ENCODE measurements around the gene CDH13. TPM values are rescaled to one million over a fixed set of nuclear protein-coding genes. Genes with fewer than 3 reads are reported as not detected.

CDH13 gene
- total and polyA plus RNA-seq, 8 donors, result 0.12 to 21.4 (median 1.7) TPM; not detected in 1

DNA sequence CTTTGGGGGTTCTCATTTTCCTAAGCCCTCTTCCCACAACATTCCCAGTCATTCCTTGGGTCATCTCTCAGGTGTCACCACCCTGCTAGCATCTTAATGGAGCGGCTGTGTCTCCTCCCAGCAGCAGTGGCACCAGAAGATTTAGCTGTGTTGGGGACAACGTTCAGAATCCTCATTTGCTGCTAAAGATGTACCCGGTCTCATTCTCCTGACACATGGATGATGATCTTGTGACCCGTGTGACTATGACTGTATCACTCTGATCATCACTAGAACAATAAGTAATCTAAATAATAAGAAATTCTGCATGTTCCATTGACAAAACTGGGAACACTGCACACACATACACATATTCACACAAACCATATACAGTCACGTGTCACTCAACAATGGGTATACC, 781.2 kb downstream of the CDH13 start:
- intact Hi-C loops (cut with DNase I; ENCODE audit: low total_unique reads), result no loop called here

GRCh38 chr16:83409347-83409746, 782.6 kb downstream of the CDH13 start:
- intact Hi-C loops (cut with DNase I; ENCODE audit: low total_unique reads), result no loop called here
- no peak for DNase-seq

More for the DNA sequence above, 781.2 kb downstream of the CDH13 start:
- no peak overlapping the region for H3K4me3 ChIP-seq
- DNase-seq, result no peak
- TF ChIP-seq CTCF (IDR thresholded peaks at IDR 0.05) (no peak), POLR2A (IDR thresholded peaks at IDR 0.05) (no peak), EP300 (IDR thresholded peaks at IDR 0.05) (no peak), POLR2AphosphoS5 (IDR thresholded peaks at IDR 0.05) (no peak)
- H3K4me1 ChIP-seq, result no peaks in the 10 kb centered on the region
- WGBS, 5 donors, result 69 to 82% (median 79%) methylated on average over 5 of the region's 5 CpGs
- H3K27ac ChIP-seq, result no peak overlapping the region
- H3K36me3 ChIP-seq, result no peaks in the 10 kb centered on the region
- peaks cover 0 to 6% (median 0%) of the 10 kb centered on the region in 3 donors for H3K27me3 ChIP-seq
- H3K9me3 ChIP-seq, result no peaks in the 10 kb centered on the region

GRCh38 chr16:83418565-83418964, 791.8 kb downstream of the CDH13 start:
- no peaks in the 10 kb centered on the region for H3K9me3 ChIP-seq
- H3K27ac ChIP-seq, result no peak overlapping the region
- intact Hi-C loops (cut with DNase I; ENCODE audit: low total_unique reads), result no loop called here
- TF ChIP-seq EP300 (IDR thresholded peaks at IDR 0.05), result no peak
- no peak for TF ChIP-seq CTCF (IDR thresholded peaks at IDR 0.05)
- no peak for TF ChIP-seq POLR2AphosphoS5 (IDR thresholded peaks at IDR 0.05)
- H3K27me3 ChIP-seq, result no peaks in the 10 kb centered on the region
- no peaks in the 10 kb centered on the region for H3K4me1 ChIP-seq
- no peak overlapping the region for H3K4me3 ChIP-seq
- no peak for DNase-seq
- no peaks in the 10 kb centered on the region for H3K36me3 ChIP-seq
- WGBS, 5 donors, result 70 to 83% (median 78%) methylated on average over 1 of the region's 1 CpG

More at GRCh38 chr16:83409347-83409746, 782.6 kb downstream of the CDH13 start:
- Histone ChIP-seq H3K27me3 (no peaks in the 10 kb centered on the region), H3K4me1 (no peaks in the 10 kb centered on the region), H3K4me3 (no peak overlapping the region), H3K9me3 (no peaks in the 10 kb centered on the region), H3K36me3 (no peaks in the 10 kb centered on the region), H3K27ac (no peak overlapping the region)
- whole genome bisulfite sequencing, 5 donors, result 84 to 90% (median 86%) methylated on average over 3 of the region's 3 CpGs
- TF ChIP-seq POLR2AphosphoS5 (IDR thresholded peaks at IDR 0.05), result no peak
- no peak for TF ChIP-seq POLR2A (IDR thresholded peaks at IDR 0.05)
- TF ChIP-seq EP300 (IDR thresholded peaks at IDR 0.05), result no peak
- no peak for TF ChIP-seq CTCF (IDR thresholded peaks at IDR 0.05)

- Histone ChIP-seq H3K4me3 (no peak overlapping the region), H3K27ac (no peak overlapping the region), H3K36me3 (no peaks in the 10 kb centered on the region), H3K4me1 (no peaks in the 10 kb centered on the region), H3K9me3 (no peaks in the 10 kb centered on the region), H3K27me3 (no peaks in the 10 kb centered on the region)
- DNase-seq, result peak in 1 of 2 donors; percentile 55
- no peak for TF ChIP-seq POLR2AphosphoS5 (IDR thresholded peaks at IDR 0.05)
- no peak for TF ChIP-seq CTCF (IDR thresholded peaks at IDR 0.05)
- no peak for TF ChIP-seq EP300 (IDR thresholded peaks at IDR 0.05)
- TF ChIP-seq POLR2A (IDR thresholded peaks at IDR 0.05), result no peak
- 64 to 74% (median 69%) methylated on average over 9 of the region's 9 CpGs for WGBS, 5 donors
- intact Hi-C loops (cut with DNase I; ENCODE audit: low total_unique reads), result no loop called here
Measured at GRCh38 chr16:83420206-83420760, 793.5 kb downstream of the CDH13 start.
